SHP77 (cell line): ENCODE results near the gene CEP170.

Experiments
- DNase-seq, 2 experiments: peaks; one replicate each; lab custom pipeline; 2025; lab: John Stamatoyannopoulos, UW

Gene CEP170

GRCh38 chr1:243267914-243268653 lies 13.0 kb upstream of the CEP170 start:
- DNase-seq: no peak

- no peak for DNase-seq
These were observed 12.4 kb upstream of the CEP170 start for GRCh38 chr1:243267471-243267880.

- no peak for DNase-seq
These were observed 11.2 kb upstream of the CEP170 start for GRCh38 chr1:243266231-243266630.

- no peak for DNase-seq
These were observed 9.6 kb upstream of the CEP170 start for GRCh38 chr1:243264717-243265116.

GRCh38 chr1:243261390-243261789 lies 6.3 kb upstream of the CEP170 start:
- DNase-seq: no peak

GRCh38 chr1:243260221-243260880 lies 5.3 kb upstream of the CEP170 start:
- DNase-seq: no peak

- no peak for DNase-seq
These were observed 3.6 kb upstream of the CEP170 start for GRCh38 chr1:243258731-243259130.

GRCh38 chr1:243257189-243257588 lies 2.1 kb upstream of the CEP170 start:
- DNase-seq: no peak

GRCh38 chr1:243256590-243256989 lies 1.5 kb upstream of the CEP170 start:
- no peak for DNase-seq

- peak; percentile 99 to 100 for DNase-seq
These were observed 871 bp upstream of the CEP170 start, which contains the start of gene SDCCAG8 for GRCh38 chr1:243255791-243256512. Gene SDCCAG8 (plus strand): TSS chr1:243256041. CDS start chr1:243256174, 133 bp downstream.

- DNase-seq: peak in 1 of 2 experiments; percentile 37
These were observed 701 bp downstream of the CEP170 start for GRCh38 chr1:243254233-243254926.

- DNase-seq: no peak
These were observed 1.2 kb downstream of the CEP170 start for GRCh38 chr1:243253926-243254232.

GRCh38 chr1:243253211-243253925 lies 1.7 kb downstream of the CEP170 start:
- DNase-seq: no peak

GRCh38 chr1:243251539-243251938 lies 3.5 kb downstream of the CEP170 start:
- no peak for DNase-seq

- DNase-seq: no peak
These were observed 5.0 kb downstream of the CEP170 start for GRCh38 chr1:243250102-243250501.

GRCh38 chr1:243249214-243249613 lies 5.9 kb downstream of the CEP170 start:
- DNase-seq: no peak

- no peak for DNase-seq
These were observed 7.2 kb downstream of the CEP170 start for GRCh38 chr1:243247901-243248300.

GRCh38 chr1:243246916-243247315 lies 8.2 kb downstream of the CEP170 start:
- DNase-seq: no peak

- no peak for DNase-seq
These were observed 10.6 kb downstream of the CEP170 start for GRCh38 chr1:243244432-243244841.

- DNase-seq: no peak
These were observed 18.4 kb downstream of the CEP170 start for GRCh38 chr1:243236604-243237252.

- no peak for DNase-seq
These were observed 20.0 kb downstream of the CEP170 start for GRCh38 chr1:243234978-243235647.
